NCI-H526 (cell line): ENCODE data around the gene PTPRN2.
"Not testable (repeated sequence)": the region's sequence is repeated elsewhere in the genome, so short reads cannot be mapped to it uniquely, and the experiment has no call there.

Experiments used
- DNase-seq, 2 experiments: peaks; one replicate each; lab custom pipeline; 2025; lab: John Stamatoyannopoulos, UW

PTPRN2 gene

DNA sequence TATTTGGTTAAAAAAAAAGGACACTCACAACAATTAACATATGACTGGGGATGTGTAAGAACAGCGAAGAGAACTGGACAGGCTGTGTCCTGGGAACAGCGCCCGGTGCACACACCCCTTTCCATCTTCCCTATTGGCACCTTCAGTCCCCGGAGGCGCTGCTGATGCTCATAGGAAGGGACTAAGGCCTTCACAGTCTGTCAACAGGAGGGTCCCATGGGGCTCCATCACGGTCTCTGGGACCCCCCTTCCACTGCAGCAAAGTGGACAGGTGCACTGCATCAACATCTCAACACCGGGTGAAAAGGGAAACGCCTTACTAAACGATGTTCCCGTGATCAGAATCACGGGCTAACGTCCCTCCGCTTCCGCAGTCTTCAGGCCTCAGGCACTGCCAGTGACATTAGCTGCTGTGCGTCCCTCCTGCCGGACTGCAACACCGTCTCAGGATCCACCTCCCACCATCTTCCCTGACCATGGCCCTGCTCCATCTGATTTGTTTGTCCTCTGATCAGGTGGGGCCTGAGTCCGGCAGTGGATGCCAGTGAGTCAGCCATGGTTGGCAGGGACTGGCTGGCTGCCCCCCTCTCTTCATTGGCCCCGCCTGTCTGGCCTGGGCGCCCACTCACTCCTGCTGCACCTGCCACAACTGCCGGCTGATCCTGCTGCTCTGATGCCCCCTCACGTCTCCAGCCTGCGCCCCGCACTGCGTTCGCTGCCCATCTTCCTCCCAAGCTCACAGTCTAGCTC is 636.1 kb downstream of the PTPRN2 start:
- DNase-seq = no peak

DNA sequence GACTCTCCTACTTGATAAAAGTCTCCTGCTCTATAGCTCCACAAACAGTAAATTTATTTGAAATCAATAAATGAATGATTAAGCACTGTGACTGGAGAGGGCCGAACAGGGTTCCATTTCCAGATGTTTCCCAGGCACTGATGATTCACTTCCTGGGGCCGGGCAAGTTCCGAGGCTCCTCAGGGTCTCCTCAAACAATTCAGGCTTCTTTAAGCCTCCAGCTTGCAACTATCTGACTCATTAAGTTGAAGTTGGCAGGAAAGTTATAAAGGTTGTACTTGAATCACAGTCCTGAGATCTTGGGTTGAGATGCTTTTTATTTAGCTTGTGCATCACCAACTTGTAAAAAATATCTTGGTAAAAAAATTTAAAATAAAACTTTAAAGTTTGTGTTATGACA is 637.9 kb downstream of the PTPRN2 start:
- DNase-seq = no peak

DNA sequence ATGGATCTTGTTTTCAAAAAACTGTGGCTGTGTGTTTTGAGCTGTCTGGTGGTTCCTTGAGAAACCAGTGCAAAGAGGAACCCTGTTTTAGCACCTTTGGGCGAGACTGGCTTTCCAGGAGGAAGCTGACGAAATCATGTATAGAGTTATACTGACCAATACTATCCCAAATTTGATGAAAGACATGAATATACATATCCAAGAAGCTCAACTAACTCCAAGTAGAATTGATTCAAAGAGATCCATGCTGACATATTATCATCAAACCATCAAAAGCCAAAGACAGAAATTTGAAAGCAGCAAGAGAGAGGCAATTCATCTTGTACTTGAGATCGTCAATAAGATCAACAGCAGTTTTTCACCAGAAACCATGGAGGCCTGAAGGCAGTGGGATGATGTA is 640.1 kb downstream of the PTPRN2 start:
- no peak for DNase-seq

DNA sequence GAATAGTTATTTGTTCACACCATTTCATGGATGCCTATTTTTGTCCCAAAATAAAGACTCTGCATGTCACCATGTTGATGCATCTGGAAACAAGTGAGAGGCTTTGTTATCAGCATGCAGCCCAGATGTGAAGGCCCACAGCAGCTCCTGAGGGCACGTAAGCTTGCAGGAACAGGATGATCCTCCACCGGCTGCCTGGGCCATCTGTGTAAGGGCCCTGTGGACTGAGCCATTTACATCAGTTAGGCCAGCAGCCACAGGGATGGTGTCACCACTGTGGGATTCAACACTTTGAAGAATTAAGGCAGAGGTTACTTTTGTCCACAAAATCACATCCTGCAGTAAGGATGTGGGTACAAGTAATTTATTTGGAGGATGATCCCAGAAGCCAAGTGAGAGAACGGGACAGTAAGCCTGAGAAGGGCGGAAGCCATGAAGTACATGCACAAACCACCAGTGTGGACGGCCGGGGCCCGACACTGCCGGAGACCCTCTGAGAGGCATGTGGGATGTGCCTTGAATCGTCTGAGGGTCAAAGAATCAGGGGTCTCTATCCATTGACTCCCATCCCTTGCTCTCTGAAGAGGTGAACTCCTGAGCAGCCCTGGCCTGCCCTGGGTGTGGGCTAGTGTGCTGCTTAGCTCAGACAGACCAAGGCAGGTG is 641.1 kb downstream of the PTPRN2 start:
- DNase-seq = no peak

DNA sequence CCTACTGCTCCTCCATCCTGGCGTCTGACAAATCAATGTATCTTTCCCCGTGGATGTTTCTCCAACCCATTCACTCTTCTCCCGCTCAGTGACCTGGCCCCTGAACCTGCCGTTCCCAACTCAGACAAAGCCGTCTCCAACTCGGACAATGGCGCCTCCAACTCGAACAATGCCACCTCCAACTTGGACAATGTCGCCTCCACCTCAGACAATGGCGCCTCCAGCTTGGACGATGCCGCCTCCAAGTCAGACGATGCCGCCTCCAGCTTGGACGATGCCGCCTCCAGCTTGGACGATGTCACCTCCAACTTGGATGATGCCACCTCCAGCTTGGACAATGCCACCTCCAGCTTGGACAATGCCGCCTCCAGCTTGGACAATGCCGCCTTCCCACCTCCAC is 642.2 kb downstream of the PTPRN2 start:
- no peak for DNase-seq

DNA sequence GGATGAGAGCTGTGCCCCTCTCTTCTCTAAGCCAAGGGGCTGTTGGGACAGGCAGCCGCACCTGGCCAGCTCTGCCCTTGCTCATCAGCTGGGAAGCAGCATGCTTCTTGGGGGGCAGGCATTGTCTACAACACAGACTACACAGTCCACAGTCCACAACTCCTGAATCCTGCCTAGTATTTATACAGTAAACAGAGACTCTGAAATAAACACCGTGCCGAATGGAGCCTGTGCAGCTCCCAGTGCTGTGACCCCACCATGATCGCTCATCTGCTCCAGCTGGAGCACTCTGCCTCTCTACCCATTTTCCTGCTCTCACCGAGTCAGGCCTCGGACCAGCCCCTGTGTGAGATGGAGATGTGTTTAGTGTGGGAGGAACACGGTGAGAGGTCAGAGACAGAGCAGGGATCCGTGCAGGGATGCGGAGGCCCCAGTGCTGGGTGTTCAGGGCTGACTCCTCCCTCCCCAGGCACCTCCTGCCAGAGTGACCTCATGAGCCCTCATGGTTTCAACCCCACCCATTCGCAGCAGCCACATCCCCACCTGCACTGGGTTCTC is 642.8 kb downstream of the PTPRN2 start:
- DNase-seq = no peak

DNA sequence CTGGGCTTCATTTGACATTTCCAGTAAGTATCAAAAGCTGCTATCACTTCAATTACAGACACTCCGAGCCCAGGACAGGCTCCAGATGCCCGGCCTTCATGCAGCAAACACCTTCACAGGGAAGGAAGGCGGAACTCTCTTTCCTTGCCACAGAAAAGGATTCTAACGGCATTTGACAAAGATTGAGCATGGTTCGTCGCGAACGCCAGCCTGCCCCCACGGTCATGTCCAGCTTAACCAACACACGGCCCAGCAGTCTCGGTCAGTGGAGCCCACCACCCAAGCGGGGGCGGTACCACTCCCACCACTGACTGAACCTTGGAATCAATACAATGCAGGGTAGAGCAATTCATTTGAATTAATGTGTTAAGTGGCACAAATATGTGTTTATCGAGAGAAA is 643.6 kb downstream of the PTPRN2 start:
- DNase-seq = no peak

DNA sequence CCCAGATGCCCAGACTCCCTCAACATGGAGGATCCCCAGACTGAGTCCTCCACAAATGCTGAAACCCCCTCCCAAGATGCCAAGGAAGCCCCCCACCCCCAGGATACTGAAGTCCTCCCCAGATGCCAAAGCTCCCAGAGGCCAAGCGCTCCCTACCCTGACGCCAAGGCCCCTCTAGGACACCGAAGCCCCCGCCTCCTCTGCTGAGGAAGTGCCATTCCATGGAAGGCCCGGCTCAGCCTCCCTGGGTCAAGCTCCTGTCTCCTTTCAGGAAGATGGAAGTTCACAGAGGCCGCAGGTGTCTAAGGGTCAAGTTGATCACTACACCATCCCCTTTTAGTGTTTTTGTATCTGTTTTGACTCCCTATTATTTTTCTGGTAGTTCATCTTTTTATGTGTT is 644.1 kb downstream of the PTPRN2 start:
- DNase-seq = no peak

DNA sequence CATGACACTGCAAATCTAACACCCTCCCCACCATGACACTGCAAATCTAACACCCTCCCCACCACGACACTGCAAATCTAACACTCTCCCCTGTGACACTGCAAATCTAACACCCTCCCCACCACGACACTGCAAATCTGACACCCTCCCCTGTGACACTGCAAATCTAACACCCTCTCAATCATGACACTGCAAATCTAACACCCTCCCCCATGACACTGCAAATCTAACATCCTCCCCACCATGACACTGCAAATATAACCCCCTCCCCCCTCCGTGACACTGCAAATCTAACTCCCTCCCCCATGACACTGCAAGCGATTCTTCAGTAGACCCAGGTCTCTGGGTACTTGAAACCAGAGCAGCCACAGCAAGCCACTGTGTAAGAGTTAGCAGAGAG is 646.4 kb downstream of the PTPRN2 start:
- DNase-seq = no peak

DNA sequence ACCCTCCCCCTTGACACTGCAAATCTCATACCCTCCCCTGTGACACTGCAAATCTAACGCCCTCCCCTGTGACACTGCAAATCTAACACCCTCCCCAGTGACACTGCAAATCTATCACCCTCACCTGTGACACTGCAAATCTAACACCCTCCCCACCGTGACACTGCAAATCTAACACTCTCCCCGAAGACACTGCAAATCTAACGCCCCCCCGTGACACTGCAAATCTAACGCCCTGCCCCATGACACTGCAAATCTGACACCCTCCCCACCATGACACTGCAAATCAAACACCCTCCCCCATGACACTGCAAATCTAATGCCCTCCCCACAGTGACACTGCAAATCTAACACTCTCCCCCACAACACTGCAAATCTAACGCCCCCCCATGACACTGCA is 647.1 kb downstream of the PTPRN2 start:
- DNase-seq = no peak

DNA sequence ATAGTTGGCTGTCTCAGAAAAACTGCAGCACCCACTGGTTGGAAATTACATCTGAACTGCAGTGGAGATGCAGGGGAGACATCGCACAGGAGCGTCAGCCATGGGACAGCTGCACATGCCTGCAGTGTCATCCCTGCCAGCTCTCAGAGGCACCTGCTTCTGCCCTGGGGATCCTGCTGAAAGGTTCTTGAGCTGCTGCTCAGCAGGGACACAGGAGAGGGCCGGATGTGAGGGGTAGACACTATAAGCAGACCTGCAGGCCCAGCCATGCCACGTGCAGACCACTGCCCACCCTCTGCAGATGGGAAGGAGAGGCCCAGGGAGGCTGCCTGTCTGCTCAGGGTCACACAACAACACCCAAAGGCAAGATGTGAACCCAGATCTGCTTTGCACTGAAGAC is 649.4 kb downstream of the PTPRN2 start:
- no peak for DNase-seq

DNA sequence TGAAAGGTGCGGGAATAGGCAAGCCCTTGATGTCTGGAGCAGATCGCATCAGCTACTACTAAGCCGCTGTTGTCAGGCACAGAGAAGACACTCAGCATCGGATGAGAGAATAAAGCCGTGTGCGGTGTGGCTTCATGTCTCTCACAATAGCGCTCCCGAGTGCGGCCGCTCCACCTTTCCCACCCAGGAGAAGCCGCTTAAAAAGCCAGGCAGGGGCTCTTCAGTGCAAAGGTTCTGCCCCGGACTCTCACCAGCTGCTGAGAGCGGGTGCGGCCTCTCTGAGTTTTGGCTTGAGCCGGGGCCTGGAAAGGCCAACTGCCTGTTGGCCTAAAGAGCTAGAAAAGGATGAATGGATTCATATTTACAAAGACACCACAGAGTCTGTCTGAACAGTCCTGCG is 650.2 kb downstream of the PTPRN2 start:
- DNase-seq = no peak

DNA sequence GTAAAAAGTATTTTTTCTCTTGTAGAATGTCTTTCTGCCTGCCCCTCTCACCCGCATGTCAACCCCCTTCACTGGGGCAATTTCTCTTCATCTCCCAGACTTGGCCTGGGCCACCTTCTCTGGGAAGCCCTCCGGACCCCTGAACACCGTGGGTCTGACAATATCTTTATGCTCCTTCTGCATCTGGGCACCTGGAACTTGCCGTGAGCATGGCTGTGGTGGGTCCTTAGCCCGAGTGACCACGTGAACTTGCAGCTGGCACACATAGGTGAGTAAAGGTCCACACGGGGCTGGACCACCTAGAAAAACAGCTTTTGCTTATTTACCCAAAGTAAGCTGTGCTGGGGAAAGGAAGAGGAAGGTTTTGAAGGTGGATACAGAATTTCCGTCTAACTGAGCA is 650.6 kb downstream of the PTPRN2 start:
- no peak for DNase-seq

DNA sequence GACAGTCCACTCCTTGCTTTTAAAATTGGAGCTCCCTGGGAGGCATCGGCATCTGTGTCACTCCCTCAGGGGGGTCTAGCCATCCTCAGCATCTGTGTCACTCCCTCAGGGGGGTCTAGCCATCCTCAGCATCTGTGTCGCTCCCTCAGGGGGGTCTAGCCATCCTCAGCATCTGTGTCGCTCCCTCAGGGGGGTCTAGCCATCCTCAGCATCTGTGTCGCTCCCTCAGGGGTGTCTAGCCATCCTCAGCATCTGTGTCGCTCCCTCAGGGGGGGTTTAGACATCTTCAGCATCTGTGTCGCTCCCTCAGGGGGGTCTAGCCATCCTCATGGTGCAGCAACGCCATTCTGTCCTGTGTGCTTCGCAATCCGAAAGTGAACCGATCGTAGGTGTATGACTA is 651.9 kb downstream of the PTPRN2 start:
- not testable (repeated sequence) for DNase-seq

DNA sequence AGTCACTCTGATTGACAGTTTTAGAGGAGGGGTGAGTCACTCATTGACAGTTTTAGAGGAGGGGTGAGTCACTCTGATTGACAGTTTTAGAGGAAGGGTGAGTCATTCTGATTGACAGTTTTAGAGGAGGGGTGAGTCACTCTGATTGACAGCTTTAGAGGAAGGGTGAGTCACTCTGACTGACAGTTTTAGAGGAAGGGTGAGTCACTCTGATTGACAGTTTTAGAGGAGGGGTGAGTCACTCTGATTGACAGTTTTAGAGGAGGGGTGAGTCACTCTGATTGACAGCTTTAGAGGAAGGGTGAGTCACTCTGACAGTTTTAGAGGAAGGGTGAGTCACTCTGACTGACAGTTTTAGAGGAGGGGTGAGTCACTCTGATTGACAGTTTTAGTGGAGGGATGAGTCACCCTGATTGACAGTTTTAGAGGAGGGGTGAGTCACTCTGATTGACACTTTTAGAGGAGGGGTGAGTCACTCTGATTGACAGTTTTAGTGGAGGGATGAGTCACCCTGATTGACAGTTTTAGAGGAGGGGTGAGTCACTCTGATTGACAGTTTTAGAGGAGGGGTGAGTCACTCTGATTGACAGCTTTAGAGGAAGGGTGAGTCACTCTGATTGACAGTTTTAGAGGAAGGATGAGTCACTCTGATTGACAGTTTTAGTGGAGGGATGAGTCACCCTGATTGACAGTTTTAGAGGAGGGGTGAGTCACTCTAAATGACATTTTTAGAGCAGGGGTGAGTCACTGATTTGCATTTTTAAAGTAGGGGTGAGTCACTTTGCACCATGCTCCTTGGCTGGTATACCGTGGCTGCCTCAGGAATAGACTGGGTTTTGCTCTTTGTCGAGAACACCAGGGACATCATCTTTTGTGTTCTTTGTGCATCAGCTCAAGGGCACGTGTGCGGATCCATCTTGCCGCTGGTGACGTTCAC is 654.1 kb downstream of the PTPRN2 start:
- DNase-seq = not testable (repeated sequence)

DNA sequence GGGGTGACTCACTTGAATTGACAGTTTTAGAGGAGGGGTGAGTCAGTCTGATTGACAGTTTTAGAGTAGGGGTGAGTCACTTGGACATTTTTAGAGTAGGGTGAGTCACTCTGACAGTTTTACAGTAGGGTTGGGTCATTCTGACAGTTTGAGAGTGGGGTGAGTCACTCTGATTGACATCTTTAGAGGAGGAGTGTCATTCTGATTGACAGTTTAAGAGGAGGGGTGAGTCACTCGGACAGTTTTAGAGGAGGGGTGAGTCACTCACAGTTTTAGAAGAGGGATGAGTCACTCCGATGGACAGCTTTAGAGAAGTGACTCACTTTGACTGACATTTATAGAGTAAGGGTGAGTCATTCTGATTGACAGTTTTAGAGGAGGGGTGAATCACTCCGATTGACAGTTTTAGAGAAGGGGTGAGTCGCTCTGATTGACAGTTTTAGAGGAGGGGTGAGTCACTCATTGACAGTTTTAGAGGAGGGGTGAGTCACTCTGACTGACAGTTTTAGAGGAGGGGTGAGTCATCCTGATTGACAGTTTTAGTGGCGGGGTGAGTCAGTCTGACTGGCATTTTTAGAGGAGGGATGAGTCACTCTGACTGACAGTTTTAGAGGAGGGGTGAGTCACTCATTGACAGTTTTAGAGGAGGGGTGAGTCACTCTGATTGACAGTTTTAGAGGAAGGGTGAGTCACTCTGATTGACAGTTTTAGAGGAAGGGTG is 655.0 kb downstream of the PTPRN2 start:
- no peak for DNase-seq

DNA sequence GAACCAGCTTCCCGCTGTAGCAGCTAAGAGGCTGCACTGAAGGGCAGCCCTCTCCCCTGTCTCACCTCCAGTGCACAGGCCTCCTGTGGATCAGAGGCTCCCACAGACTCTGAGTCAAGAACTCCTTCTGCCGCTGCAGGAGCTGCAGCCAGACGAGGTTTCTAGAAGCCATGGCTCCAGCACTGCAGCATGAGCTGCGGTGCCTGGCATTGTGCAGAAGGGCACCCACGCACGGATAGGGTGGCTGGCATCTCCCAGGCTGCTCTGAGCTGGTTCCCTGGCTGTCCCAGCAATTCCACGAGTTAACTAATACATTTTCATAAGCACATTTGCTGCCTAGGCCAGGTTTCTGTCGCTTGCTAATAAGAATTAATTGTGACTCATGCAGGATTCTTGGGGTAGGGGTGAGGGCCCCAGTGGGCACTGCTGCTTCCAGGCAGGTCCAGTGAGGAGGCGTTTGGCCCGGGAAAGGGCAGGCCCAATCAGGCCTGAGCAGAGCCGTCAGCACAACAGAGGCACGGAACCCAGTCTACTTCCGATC is 656.6 kb downstream of the PTPRN2 start:
- DNase-seq = no peak

DNA sequence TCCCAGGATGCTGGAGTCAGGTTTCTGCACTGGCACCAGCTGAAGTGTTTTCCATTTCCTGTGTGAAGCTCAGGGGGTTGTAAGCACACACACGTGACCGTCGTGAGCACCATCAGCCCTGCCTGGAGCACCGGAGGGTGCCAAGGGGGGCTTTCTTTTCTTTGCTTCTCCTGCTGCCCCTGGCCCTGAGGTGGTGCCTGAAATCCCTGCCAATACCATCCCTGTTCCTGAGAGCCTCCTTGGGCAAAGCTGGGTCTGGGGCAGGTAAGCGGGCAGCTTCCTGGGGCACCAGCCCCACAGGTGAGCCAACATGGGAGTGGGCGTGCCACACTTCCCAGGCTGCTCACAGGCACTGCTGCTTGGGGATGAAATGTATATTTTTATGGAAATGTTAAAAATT is 657.2 kb downstream of the PTPRN2 start:
- DNase-seq = no peak

DNA sequence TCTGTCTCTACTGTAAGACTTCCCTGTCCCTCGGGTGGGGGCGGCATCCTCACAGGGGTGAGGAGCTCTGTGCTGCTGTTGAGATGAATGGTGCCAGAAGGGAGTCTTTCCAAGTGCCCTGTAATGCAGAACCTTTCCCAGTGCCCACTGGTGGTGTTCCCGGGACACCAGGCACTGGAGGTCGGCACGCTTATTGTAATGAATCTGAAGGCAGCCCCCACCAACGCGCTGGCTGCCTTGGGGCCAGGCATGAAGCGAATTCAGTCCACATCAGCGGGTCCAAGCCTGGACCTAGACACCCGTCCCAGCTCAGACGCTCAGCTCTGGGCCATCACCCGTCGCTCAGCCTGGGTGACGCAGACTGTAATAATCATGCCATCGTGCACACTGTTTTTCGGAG is 658.0 kb downstream of the PTPRN2 start:
- DNase-seq = no peak

DNA sequence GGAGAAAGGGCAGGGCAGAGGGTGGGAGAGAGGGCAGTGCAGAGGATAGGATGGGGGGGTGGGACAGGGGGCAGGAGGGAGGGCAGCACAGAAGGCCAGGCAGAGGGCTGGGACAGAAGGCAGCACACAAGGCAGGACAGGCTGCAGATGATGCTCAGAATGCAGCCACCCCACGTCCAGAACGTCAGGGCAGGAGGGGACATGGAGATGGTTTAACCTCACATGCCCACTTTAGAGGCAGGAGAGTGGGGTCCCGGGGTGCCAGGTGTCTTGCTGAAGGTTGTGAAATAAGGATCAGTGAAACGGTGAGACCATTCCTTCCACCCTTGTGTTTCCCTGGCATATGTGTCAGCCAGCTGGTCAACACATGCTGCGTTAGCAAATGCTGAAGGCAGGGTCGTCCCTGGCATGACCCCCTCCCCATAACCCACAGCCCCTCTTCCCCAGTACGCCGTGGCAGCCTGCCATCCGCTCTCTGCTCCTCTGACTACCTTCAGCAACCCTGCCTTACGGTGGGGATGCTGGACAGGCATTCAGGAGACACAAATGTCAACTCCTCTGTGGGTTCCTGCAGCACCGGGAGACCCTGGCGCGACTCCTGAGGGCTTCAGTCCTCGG is 658.7 kb downstream of the PTPRN2 start:
- DNase-seq = no peak

DNA sequence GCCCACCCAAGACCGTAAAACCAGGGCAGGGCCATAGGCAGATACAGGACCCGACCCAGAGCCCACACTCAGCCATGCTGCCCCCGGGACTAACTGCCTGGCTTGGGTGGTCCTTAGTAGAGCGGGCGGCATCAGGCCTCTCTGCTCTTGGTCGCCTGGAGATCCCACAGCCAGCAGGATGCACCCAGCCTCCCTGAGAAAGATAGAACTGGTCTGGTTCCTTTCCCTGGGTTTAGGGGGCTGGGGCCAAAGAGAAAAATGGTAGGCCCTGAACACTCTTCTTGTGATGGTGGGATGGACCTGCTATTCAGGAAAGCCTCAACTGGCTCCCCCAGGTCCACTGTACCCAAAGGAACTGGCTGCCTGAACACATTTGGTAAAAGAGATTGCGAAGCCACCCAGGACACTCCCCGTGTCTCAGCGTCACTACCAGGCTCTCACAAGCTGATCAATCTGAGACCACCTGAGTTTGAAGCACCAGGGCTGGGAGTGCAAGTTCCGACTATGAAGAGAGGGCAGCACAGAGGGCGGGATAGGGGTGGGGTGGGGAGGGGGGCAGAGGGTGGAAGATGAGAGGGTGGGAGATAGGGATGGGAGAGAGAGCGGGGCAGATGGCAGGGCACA is 659.3 kb downstream of the PTPRN2 start:
- no peak for DNase-seq
